ENCODE results near the gene KRTAP4-6.
"Not testable (repeated sequence)": the region's sequence is repeated elsewhere in the genome, so short reads cannot be mapped to it uniquely, and the experiment has no call there.

KRTAP4-6 gene

GRCh38 chr17:41107941-41108450 is 32.3 kb downstream of the KRTAP4-6 start:
- no peak for DNase-seq (ENCODE audit: low read depth in 1 of 2, low spot score in 1 of 2)

- not testable (repeated sequence) for DNase-seq (ENCODE audit: low read depth in 1 of 2, low spot score in 1 of 2)
These were observed 35.0 kb downstream of the KRTAP4-6 start, which contains the start of gene KRTAP4-9 for GRCh38 chr17:41105347-41105746. TSS of gene KRTAP4-9 (plus strand) at chr17:41105389. CDS start at chr17:41105389, 0 bp downstream.

DNA sequence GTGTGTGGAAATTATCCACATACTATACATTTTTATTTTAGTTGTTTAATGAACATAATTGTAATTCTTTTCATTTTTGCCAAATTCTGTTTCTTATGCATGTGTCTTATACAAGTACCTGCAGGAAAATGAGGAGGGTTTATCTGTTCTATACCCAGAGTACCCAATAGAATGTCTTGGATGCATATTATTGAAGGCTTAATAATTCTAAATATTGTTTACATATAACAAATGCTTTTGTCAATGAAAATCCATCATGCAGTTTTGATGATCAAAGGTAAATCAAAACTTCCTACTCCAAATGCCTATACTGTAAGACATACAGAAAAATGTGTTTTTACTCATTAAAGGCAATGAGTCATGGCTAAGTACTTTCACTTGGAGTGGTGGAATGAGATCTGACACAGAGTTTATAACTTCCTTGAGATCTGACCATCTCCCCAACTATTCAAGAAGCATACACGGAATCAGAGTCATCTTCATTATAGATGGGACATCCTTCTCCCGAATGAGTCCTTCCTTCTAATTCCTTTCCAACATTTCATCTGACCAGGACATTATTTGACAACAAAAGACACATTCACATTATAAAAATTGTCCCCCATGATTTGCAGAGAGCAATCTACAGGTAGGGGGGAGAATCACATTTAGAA is 35.8 kb downstream of the KRTAP4-6 start:
- not testable (repeated sequence) for DNase-seq (ENCODE audit: low read depth in 1 of 2, low spot score in 1 of 2)

DNA sequence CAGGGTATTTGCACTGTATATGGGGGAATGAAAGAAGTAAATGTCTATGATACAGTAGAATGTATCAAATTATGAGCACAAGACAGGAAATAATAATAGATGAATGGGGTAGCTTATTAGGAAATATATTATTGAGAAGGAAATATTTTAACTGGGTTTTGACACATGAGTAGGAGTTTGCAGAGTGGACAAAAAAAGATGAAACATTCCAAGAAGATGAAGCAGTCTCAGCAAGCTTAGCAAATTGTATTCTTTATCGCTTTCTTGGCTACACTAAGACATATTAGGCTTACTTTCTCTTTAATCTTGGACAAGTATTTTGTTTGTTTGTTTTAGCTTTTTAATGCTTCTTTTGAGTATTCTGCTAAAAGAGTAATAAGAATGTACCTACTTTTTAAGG is 36.4 kb downstream of the KRTAP4-6 start:
- no peak for DNase-seq (ENCODE audit: low read depth in 1 of 2, low spot score in 1 of 2)

DNA sequence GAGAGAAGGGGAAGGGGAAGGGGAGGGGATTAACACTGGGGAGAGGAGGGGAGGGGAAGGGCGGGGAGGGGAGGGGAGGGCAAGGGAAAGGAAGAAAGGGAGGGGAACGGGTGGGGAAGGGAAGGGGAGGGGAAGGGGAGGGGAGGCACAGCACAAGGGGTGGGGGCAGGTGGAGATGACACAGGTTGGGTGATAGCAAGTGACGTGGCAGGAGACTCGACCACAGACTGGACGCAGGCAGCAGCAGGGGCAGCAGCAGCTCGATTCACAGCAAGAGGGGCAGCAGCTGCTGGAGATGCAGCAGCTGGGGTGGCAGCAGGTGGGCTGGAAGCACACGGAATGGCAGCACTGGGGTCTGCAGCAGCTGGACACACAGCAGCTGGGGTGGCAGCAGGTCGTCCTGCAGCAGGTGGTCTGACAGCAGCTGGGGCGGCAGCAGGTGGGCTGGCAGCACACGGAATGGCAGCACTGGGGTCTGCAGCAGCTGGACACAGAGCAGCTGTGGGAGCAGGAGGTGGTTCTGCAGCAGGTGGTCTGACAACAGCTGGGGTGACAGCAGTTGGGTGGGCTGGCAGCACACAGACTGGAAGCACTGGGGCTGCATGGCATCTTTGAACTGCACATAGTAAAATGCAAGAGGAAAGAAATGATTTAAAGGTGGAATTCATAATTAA is 38.6 kb downstream of the KRTAP4-6 start, which contains the start of gene KRTAP4-16:
KRTAP4-16 (minus strand) TSS at position 624 of the 674 bp plus-strand sequence; CDS start at position 624, 0 bp downstream.
- no peak for DNase-seq (ENCODE audit: low read depth in 1 of 2, low spot score in 1 of 2)

- DNase-seq (ENCODE audit: low read depth in 1 of 2, low spot score in 1 of 2) = not testable (repeated sequence)
These were observed 40.5 kb downstream of the KRTAP4-6 start for GRCh38 chr17:41099682-41100480.

GRCh38 chr17:41098481-41098880 is 41.9 kb downstream of the KRTAP4-6 start:
- DNase-seq (ENCODE audit: low read depth in 1 of 2, low spot score in 1 of 2) = no peak

- DNase-seq (ENCODE audit: low read depth in 1 of 2, low spot score in 1 of 2) = no peak
These were observed 42.3 kb downstream of the KRTAP4-6 start, which contains the start of gene KRTAP4-8 for GRCh38 chr17:41098042-41098441. TSS of gene KRTAP4-8 (minus strand) at chr17:41098142. CDS start at chr17:41098084, 58 bp downstream.

- DNase-seq (ENCODE audit: low read depth in 1 of 2, low spot score in 1 of 2) = no peak
These were observed 44.3 kb downstream of the KRTAP4-6 start for GRCh38 chr17:41096055-41096454.
